Fibroblast of upper back skin (primary cell): ENCODE results near the gene ASIC4.
A peak's percentile ranks its signal among the peaks of the same experiment; 100 is the strongest.

Experiments used
- DNase-seq: peaks from one replicate; pipeline ENCODE4 v3.0.0-alpha.2; 2013

The ASIC4 gene

GRCh38 chr2:219482674-219483405 lies 31.4 kb upstream of the ASIC4 start:
- DNase-seq, result no peak

GRCh38 chr2:219483451-219484342 lies 30.6 kb upstream of the ASIC4 start:
- DNase-seq, result no peak

GRCh38 chr2:219484343-219485200 lies 29.7 kb upstream of the ASIC4 start:
- no peak for DNase-seq

- DNase-seq, result no peak
Measured at GRCh38 chr2:219485201-219485580, 29.1 kb upstream of the ASIC4 start.

GRCh38 chr2:219486380-219486959 lies 27.8 kb upstream of the ASIC4 start:
- DNase-seq, result no peak

GRCh38 chr2:219488149-219488843 lies 26.0 kb upstream of the ASIC4 start:
- DNase-seq, result no peak

- DNase-seq, result no peak
Measured at GRCh38 chr2:219488844-219489194, 25.5 kb upstream of the ASIC4 start.

GRCh38 chr2:219489315-219489714 lies 25.0 kb upstream of the ASIC4 start:
- no peak for DNase-seq

- no peak for DNase-seq
Measured at GRCh38 chr2:219490186-219490585, 24.1 kb upstream of the ASIC4 start.

GRCh38 chr2:219490600-219491130 lies 23.6 kb upstream of the ASIC4 start:
- DNase-seq, result no peak

GRCh38 chr2:219491278-219491963 lies 22.9 kb upstream of the ASIC4 start:
- DNase-seq, result no peak

- DNase-seq, result no peak
Measured at GRCh38 chr2:219492575-219492974, 21.7 kb upstream of the ASIC4 start.

GRCh38 chr2:219493086-219493485 lies 21.2 kb upstream of the ASIC4 start:
- DNase-seq, result no peak

- no peak for DNase-seq
Measured at GRCh38 chr2:219494952-219495530, 19.2 kb upstream of the ASIC4 start.

- DNase-seq, result peak; percentile 82
Measured at GRCh38 chr2:219495531-219496122, 18.7 kb upstream of the ASIC4 start.

- DNase-seq, result no peak
Measured at GRCh38 chr2:219496247-219496824, 17.9 kb upstream of the ASIC4 start.

- DNase-seq, result no peak
Measured at GRCh38 chr2:219496825-219497494, 17.3 kb upstream of the ASIC4 start.

- DNase-seq, result peak; percentile 71
Measured at GRCh38 chr2:219497495-219498279, 16.6 kb upstream of the ASIC4 start.
